Astrocyte of the hippocampus (primary cell): ENCODE results near the gene HPSE2.
A peak's percentile ranks its signal among the peaks of the same experiment; 100 is the strongest.

Experiments
- DNase-seq: peaks from one replicate; pipeline ENCODE4 v3.0.0; 2011; ENCODE audit warnings: low read depth, low spot score

HPSE2 gene

GRCh38 chr10:98846787-98847186 lies 388.9 kb downstream of the HPSE2 start:
- no peak for DNase-seq

DNA sequence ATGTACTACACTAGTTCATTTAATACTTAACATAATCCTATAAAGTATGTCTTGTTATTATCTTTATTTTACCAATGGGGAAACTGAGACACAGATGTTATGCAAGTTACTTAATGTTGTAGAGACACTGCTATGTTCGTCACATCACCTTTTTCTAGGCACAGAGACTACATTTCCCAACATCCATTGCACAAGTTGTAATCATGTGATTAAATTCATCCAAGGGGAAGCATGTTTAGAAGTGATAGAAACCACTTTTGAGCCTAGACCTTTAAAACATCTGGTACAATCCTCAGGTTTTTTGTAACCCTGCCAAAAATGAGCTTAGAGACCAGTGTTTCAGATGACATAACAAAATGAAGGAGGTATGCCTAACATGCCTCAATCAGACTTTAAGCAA lies 402.1 kb downstream of the HPSE2 start:
- DNase-seq = no peak

- no peak for DNase-seq
Observed at GRCh38 chr10:98832738-98833137, 402.9 kb downstream of the HPSE2 start.

GRCh38 chr10:98832196-98832595 lies 403.5 kb downstream of the HPSE2 start:
- no peak for DNase-seq

- DNase-seq = no peak
Observed at GRCh38 chr10:98831391-98831790, 404.3 kb downstream of the HPSE2 start.

DNA sequence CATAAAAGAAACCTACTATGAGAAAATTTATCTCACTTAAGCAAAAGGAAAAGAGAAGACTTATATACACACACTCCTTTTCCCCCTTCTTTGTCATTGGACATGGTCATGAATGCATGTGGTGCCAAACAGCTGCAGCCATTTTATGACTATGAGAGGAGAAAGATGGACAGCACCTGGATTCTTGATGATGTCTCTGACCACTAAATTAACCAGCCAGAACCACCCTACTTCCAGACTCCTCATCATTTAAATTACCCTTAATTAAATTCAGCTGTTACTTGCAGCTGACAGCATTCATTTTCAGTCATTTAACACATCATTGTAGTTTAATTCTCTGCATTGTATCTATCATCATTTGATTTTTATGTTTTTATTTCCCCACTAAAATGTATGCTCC lies 409.9 kb downstream of the HPSE2 start:
- DNase-seq = no peak

DNA sequence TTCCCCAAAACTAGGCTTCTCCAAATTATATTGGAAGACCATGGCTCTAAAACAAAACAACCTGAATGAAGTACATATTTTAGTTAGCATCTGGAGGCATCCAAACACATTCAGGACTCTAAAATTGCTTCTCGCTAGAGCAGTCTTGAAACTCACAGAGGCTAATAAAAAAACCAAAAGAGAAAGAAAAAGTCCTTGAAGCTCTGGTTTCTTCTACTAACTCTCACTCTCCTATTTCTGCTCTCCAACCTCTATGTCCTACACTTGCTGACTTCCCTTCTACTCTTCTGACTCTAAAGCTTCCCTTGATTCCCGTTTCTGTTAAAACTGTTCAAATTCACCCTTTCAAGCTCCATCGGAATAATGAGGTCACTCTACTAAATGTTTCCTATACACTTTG lies 418.3 kb downstream of the HPSE2 start:
- no peak for DNase-seq

- no peak for DNase-seq
Observed at GRCh38 chr10:98815039-98815885, 420.4 kb downstream of the HPSE2 start.

DNA sequence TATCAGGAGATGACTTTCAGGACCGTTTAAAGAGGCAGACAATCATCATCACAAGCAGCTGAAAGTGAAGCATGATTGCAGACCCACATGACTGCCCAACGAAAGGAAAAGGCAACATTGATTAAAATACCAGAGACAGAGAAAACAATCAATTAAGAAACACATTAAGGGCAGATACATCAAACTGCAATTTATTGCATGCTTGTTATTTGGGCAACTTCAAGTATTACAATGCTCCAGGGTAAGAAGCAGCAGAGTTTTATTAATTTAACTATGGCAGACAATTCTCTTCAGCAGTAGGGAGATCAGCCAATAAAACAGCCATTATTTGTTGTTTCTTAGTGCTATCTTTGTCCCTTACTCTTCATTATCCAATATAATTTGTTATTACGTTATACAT lies 421.2 kb downstream of the HPSE2 start:
- DNase-seq = no peak

- no peak for DNase-seq
Observed at GRCh38 chr10:98808282-98808892, 427.3 kb downstream of the HPSE2 start.

- no peak for DNase-seq
Observed at GRCh38 chr10:98800263-98800662, 435.4 kb downstream of the HPSE2 start.

- DNase-seq = no peak
Observed at GRCh38 chr10:98795467-98795866, 440.2 kb downstream of the HPSE2 start.

DNA sequence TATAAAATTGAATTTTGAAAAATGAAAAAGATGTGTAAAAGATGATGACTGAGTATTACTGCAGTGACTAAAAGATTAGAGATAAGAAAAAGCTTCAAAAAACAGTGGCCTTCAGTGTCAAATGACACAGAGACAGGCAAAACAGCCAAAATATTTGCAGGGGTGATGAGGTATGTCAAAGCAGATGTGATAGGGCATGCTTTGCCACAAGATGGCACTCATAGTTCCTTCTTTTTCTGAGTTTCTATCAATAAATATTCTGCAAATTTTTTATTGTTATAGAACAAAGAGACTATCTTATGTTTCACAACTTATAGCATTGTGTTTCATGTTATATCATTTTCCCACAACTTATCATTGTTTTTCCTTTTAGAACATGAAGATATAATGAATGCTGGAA lies 444.8 kb downstream of the HPSE2 start:
- peak; percentile 1 for DNase-seq

DNA sequence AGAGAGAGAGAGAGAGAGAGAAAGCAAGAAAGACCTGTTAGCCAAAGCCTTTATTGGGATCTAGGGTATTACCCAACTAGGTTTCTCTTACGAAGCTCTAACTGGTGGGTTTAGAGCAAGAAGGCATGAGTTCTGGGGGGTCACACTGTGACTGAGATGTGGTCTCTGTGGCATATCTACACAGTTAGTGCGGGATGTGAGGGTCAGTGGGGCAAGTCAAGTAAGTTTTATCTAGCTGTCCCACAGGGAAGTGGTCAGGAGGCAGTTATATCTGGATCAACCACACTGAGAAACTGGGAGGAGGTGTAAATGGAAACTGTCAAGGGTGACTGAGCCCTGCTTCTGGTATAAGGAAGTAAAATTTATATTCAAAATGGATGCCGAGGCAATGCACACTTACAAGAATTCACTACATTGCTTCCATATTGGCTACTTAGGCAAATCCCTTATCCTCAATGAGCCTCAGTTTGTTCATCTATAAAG lies 457.3 kb downstream of the HPSE2 start:
- no peak for DNase-seq

DNA sequence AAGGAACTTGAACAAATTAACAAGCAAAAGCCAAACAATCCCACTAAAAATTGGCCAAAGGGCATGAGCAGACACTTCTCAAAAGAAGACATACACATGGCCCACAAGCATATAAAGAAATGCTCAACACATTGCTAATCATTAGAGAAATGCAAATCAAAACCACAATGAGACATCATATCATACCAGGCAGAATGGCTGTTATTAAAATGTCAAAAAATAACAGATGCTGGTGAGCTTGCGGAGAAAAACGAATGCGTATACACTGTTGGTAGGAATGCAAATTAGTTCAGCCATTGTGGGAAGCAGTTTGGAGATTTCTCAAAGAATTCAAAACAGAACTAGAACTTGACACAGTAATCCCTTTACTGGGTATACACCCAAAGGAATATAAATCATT lies 477.2 kb downstream of the HPSE2 start:
- no peak for DNase-seq

DNA sequence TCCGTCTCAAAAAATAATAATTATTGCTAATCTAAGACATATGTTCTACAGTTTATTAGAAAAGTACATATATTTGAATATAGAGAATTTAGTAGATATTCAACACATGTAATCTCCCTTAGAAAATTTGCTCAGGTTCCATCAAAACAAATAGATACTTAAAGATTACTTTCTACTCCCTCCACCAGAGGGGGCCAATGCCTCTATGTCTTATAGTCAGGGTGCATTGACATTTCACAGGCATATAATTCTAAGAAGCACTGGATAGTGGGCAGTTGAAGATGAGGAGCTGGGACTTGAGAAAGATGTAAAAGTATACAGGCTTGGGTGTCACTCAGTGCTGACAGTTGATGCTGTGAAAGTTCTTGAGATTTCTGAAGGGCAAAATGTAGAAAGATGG lies 487.4 kb downstream of the HPSE2 start:
- DNase-seq = peak; percentile 22

DNA sequence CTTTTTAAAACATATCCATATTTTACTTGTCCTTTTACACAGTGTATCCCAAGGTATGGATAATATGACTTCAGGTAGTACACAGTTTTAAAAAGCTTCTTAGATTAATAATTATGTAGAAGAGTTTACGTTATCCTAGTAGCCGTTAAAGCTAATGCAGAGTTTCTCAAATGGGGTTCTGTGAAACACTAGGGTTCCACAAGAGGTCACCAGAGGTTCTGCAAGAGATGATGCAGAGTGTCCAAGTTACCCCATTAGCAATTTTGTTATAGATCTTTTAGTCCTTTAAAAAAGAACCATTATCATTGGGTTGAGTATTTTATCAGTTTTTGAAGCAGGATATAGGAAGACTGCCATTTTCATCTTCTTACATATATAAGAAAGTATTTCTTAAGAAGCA lies 490.0 kb downstream of the HPSE2 start:
- DNase-seq = no peak

DNA sequence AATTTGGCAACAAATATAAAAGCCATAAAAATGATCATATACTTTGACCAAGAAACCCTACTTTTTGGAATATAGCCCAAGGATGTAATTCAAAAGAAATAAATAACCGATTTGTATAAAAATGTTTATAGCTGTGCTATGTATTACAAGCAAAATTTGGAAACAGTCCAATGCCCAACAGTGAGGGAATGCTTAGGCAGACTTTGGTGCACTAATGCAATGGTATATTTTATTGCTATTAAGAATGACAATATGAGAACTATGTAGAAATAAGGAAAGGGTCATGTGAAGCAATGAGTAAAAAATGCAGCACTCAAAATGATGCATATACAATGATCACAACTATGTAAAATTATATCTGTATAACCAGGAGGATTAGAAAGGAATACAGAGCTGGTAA lies 515.1 kb downstream of the HPSE2 start:
- DNase-seq = no peak

DNA sequence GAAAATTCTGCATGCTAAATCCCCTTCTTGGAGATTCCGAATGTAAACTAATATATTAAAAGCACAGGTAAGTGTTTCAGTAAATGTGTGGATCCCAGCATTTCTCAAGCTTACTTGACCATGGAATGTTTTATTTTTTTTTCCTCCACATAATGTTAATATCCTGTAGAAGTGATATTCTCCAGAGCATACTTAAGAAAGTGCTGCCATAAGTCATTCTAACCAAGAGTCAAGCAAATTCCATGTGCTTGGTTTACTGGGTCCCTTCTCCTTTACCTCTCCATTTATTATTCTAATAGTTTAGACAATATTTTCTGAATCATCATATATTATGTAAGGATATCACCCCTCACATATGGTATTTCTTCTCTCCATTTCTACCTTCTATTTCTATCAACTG lies 522.1 kb downstream of the HPSE2 start:
- DNase-seq = no peak

DNA sequence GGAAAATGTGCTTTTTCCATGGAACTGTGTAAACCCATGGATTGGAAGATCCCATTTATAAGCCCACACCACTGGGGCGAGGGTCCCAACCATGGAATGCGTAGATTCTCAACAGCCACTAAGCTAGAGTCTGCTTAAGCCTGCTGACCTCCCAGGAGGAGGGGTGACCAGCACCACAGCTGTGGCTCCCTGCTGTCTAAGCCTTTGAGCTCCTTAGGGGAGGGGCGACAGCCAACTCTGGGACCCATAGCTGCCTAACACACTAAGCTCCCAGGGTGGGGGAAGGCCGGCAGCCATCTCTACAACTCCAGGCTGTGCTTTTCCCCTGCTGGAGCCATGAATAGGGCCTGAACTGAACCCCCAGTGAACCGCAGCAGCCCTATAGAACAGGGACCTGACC lies 539.1 kb downstream of the HPSE2 start:
- no peak for DNase-seq

- no peak for DNase-seq
Observed at GRCh38 chr10:98694883-98695282, 540.8 kb downstream of the HPSE2 start.

DNA sequence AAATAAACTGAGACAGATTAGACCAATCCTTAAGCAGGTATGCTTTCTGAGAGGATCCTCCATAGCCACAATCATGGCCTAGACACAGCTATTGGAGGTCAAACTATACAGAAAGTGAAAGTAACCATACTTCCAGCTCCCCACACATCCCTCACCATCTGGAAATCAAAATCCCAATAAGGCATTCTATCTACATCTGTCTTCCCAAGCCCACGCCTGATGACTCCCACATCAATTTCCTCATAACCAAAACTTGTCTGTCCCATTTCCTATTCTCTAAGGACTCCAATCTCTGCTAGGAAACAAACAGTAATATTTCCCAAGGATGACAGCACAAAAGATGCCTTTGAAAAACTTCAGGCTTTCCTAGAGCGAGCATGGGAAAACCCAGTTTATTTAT lies 541.6 kb downstream of the HPSE2 start:
- no peak for DNase-seq

GRCh38 chr10:98687685-98688084 lies 548.0 kb downstream of the HPSE2 start:
- no peak for DNase-seq
